H9 (cell line): ENCODE data around the gene SEC24C. TPM values are rescaled to one million over a fixed set of nuclear protein-coding genes. Genes with fewer than 3 reads are reported as not detected.

Experiments used
- DNase-seq: peaks from one replicate; pipeline ENCODE4 v3.0.0-alpha.2; 2017
- H2AFZ ChIP-seq: one replicate; pipeline ENCODE4 v1.6.1; 2013; ENCODE audit warnings: mild to moderate bottlenecking, low read length, control low read depth, moderate library complexity
- H2AK5ac ChIP-seq: 2 replicates; pipeline ENCODE4 v1.6.1; 2013; ENCODE audit warnings: low read length, control low read depth, mixed read lengths; ENCODE audit not compliant: insufficient read length
- H2BK120ac ChIP-seq: one replicate; pipeline ENCODE4 v1.6.1; 2013; ENCODE audit warnings: low read depth, mild to moderate bottlenecking, low read length, control low read depth, inconsistent platforms; ENCODE audit not compliant: poor library complexity, severe bottlenecking
- H2BK12ac ChIP-seq: 2 replicates; pipeline ENCODE4 v1.6.1; 2013; ENCODE audit warnings: low read length, control low read depth, mixed read lengths, low read depth; ENCODE audit not compliant: insufficient read length
- H2BK15ac ChIP-seq: 2 replicates; pipeline ENCODE4 v1.6.1; 2013; ENCODE audit warnings: low read depth, low read length, control low read depth
- H2BK20ac ChIP-seq: one replicate; pipeline ENCODE4 v1.6.1; 2013; ENCODE audit warnings: low read depth, mild to moderate bottlenecking, low read length, control low read depth, inconsistent platforms; ENCODE audit not compliant: poor library complexity, severe bottlenecking
- H2BK5ac ChIP-seq: 2 replicates; pipeline ENCODE4 v1.6.1; 2013; ENCODE audit warnings: low read length, control low read depth, mixed read lengths; ENCODE audit not compliant: insufficient read length
- H3K14ac ChIP-seq: 2 replicates; pipeline ENCODE4 v1.6.1; 2013; ENCODE audit warnings: low read length, control low read depth; ENCODE audit not compliant: insufficient read depth
- H3K18ac ChIP-seq: 2 replicates; pipeline ENCODE4 v1.6.1; 2013; ENCODE audit warnings: low read depth, mild to moderate bottlenecking, mixed read lengths, low read length, control low read depth; ENCODE audit not compliant: insufficient read length
- H3K23ac ChIP-seq: 2 replicates; pipeline ENCODE4 v1.6.1; 2013; ENCODE audit warnings: low read length, control low read depth, mixed read lengths, low read depth; ENCODE audit not compliant: insufficient read length
- H3K23me2 ChIP-seq: 2 replicates; pipeline ENCODE4 v1.6.1; 2013; ENCODE audit warnings: low read depth, mild to moderate bottlenecking, mixed read lengths, low read length, control low read depth; ENCODE audit not compliant: insufficient read length, poor library complexity, severe bottlenecking
- H3K27ac ChIP-seq: 2 replicates; pipeline ENCODE4 v1.5.1; 2013; ENCODE audit warnings: low read length, control low read depth, mixed read lengths, low read depth; ENCODE audit not compliant: insufficient read length
- H3K27me3 ChIP-seq: 2 replicates; pipeline ENCODE4 v1.6.1; 2013; ENCODE audit warnings: low read length, control low read depth, inconsistent platforms; ENCODE audit not compliant: insufficient read depth
- H3K4ac ChIP-seq: 2 replicates; pipeline ENCODE4 v1.6.1; 2013; ENCODE audit warnings: low read depth, mild to moderate bottlenecking, control low read depth, inconsistent platforms, low read length, moderate library complexity
- H3K4me1 ChIP-seq: 2 replicates; pipeline ENCODE4 v1.6.1; 2013; ENCODE audit warnings: low read length, control low read depth, inconsistent platforms; ENCODE audit not compliant: insufficient read depth
- H3K4me2 ChIP-seq: 2 replicates; pipeline ENCODE4 v1.6.1; 2013; ENCODE audit warnings: low read length, control low read depth, mixed read lengths; ENCODE audit not compliant: insufficient read length, insufficient read depth
- H3K56ac ChIP-seq: 2 replicates; pipeline ENCODE4 v1.6.1; 2013; ENCODE audit warnings: low read depth, mild to moderate bottlenecking, mixed read lengths, low read length, control low read depth; ENCODE audit not compliant: insufficient read length
- H3K79me1 ChIP-seq: 2 replicates; pipeline ENCODE4 v1.6.1; 2013; ENCODE audit warnings: low read depth, mild to moderate bottlenecking, moderate library complexity, low read length, control low read depth, inconsistent platforms; ENCODE audit not compliant: insufficient read depth, poor library complexity, severe bottlenecking
- H3K79me2 ChIP-seq: 2 replicates; pipeline ENCODE4 v1.6.1; 2013; ENCODE audit warnings: low read length, control low read depth, inconsistent platforms; ENCODE audit not compliant: insufficient read depth
- H3K9ac ChIP-seq: 2 replicates; pipeline ENCODE4 v1.6.1; 2013; ENCODE audit warnings: low read length, control low read depth, mixed read lengths; ENCODE audit not compliant: insufficient read length; ENCODE audit errors: extremely low read depth
- H3K9me3 ChIP-seq: one replicate; pipeline ENCODE4 v1.6.1; 2013; ENCODE audit warnings: low read depth, low read length, inconsistent platforms; ENCODE audit not compliant: control insufficient read depth
- H3T11ph ChIP-seq: one replicate; pipeline ENCODE4 v1.6.1; 2013; ENCODE audit warnings: mild to moderate bottlenecking, low read length, control low read depth, inconsistent platforms
- H4K20me1 ChIP-seq: one replicate; pipeline ENCODE4 v1.6.1; 2013; ENCODE audit not compliant: control insufficient read depth, insufficient read length, insufficient read depth
- H4K5ac ChIP-seq: 2 replicates; pipeline ENCODE4 v1.6.1; 2013; ENCODE audit warnings: low read depth, mild to moderate bottlenecking, mixed read lengths, low read length, control low read depth; ENCODE audit not compliant: insufficient read length
- H4K8ac ChIP-seq: replicated peaks from 2 replicates; pipeline ENCODE4 v1.6.1; 2013; ENCODE audit warnings: low read length, control low read depth, mixed read lengths, low read depth; ENCODE audit not compliant: insufficient read length
- H4K91ac ChIP-seq: 2 replicates; pipeline ENCODE4 v1.6.1; 2013; ENCODE audit warnings: low read depth, mild to moderate bottlenecking, moderate library complexity, mixed read lengths, low read length, control low read depth; ENCODE audit not compliant: insufficient read length
- H3K27ac Mint-ChIP-seq, 3 experiments: 2 replicates in 2 of 3; 3 replicates in 1 of 3; pipeline ENCODE4 v1.8.0; 2020 to 2021; ENCODE audit warnings: mixed read lengths in 3 of 3, mild to moderate bottlenecking in 1 of 3, moderate library complexity in 1 of 3
- H3K27me3 Mint-ChIP-seq: 2 replicates; pipeline ENCODE4 v1.8.0; 2021; ENCODE audit warnings: low read depth, mild to moderate bottlenecking, moderate library complexity, mixed read lengths
- H3K36me3 Mint-ChIP-seq, 3 experiments: 2 replicates in 2 of 3; 3 replicates in 1 of 3; pipeline ENCODE4 v1.8.0; 2020 to 2021; ENCODE audit warnings: low read depth in 3 of 3, mixed read lengths in 3 of 3; ENCODE audit not compliant: insufficient read depth in 1 of 3
- H3K4me1 Mint-ChIP-seq, 2 experiments: 2 replicates each; pipeline ENCODE4 v1.8.0; 2020; ENCODE audit warnings: mixed read lengths in 2 of 2
- H3K4me3 Mint-ChIP-seq, 2 experiments: 2 replicates in 1 of 2; 3 replicates in 1 of 2; pipeline ENCODE4 v1.8.0; 2020 to 2021; ENCODE audit warnings: mild to moderate bottlenecking in 2 of 2, mixed read lengths in 2 of 2, moderate library complexity in 1 of 2
- H3K9me3 Mint-ChIP-seq, 2 experiments: 2 replicates in 1 of 2; 3 replicates in 1 of 2; pipeline ENCODE4 v1.8.0; 2020; ENCODE audit warnings: mild to moderate bottlenecking in 2 of 2, mixed read lengths in 2 of 2, moderate library complexity in 1 of 2
- WGBS: extraction: QIAGEN DNeasy Blood & Tissue Kit; methylation state at CpG from one replicate; pipeline ENCODE4 v1.1.7; 2013; ENCODE audit warnings: missing lambda C conversion rate, low lambda C conversion rate, mixed read lengths; ENCODE audit not compliant: insufficient read length; ENCODE audit errors: extremely low coverage; 5-methylcytosine and 5-hydroxymethylcytosine counted together
- total RNA-seq: library from RNA; stranded (reverse); gene quantifications from 2 replicates; pipeline ENCODE4 v1.2.1, GENCODE V29; 2021
- TF ChIP-seq, protein P1 (sequence below): fragments of 200-600 bp; sonication (generic); conservative IDR thresholded peaks from 3 replicates; pipeline ENCODE4 v1.8.0; 2021; ENCODE audit warnings: antibody characterized with exemption, mild to moderate bottlenecking

Gene SEC24C
- total RNA-seq, 1 experiment from 2014 or later = 62.4 TPM

DNA sequence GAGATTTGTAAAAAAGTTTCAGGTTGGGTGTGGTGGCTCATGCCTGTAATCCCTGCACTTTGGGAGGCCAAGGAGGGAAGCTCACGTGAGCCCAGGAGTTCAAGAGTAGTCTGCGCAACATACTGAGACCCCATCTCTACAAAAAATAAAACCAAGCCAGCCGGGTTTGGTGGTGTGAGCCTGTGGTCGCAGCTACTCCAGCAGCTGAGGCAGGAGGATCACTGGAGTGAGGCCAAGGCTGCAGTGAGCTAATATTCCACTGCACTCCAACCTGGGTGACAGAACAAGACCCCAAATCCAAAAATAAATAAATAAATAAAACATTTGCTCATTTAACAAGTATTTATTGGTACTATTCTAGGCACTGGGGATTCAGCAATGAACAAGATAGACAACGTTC lies 36.1 kb downstream of the SEC24C start:
- Histone ChIP-seq H3K18ac (no peak overlapping the region), H2BK12ac (no peak overlapping the region), H4K8ac (no peak overlapping the region), H3K14ac (no peak overlapping the region), H2BK15ac (no peak overlapping the region), H3K9ac (no peak overlapping the region), H3K79me1 (peaks cover 11% of the 10 kb centered on the region), H3K79me2 (peaks cover 10% of the 10 kb centered on the region; the same call in 1 of the 2 replicates), H3T11ph (no peak overlapping the region), H2BK5ac (no peak overlapping the region), H3K23ac (no peak overlapping the region), H3K4ac (no peak overlapping the region), H3K23me2 (peaks cover 3% of the 10 kb centered on the region), H3K4me1 (no peaks in the 10 kb centered on the region; the same call in 1 of the 2 replicates), H3K27me3 (no peaks in the 10 kb centered on the region), H4K20me1 (no peaks in the 10 kb centered on the region), H4K91ac (no peak overlapping the region), H3K27ac (no peak overlapping the region), H2BK120ac (no peak overlapping the region), H2AK5ac (no peak overlapping the region), H2AFZ (no peak overlapping the region), H3K4me2 (peak overlapping the region; percentile 99), H4K5ac (no peak overlapping the region), H2BK20ac (no peak overlapping the region), H3K9me3 (no peaks in the 10 kb centered on the region), H3K56ac (no peak overlapping the region)
- Mint-ChIP-seq H3K36me3 (peaks cover 8 to 35% (median 31%) of the 10 kb centered on the region in 3 experiments; a peak in 6 of 7 replicates), H3K27ac (peak overlapping the region in 1 of 3 experiments; percentile 44; a peak in 3 of 7 replicates), H3K9me3 (no peaks in the 10 kb centered on the region), H3K27me3 (no peaks in the 10 kb centered on the region), H3K4me1 (peaks cover 27 to 28% of the 10 kb centered on the region in 2 experiments), H3K4me3 (peak overlapping the region; percentile 99)
- TF ChIP-seq, protein P1, sequence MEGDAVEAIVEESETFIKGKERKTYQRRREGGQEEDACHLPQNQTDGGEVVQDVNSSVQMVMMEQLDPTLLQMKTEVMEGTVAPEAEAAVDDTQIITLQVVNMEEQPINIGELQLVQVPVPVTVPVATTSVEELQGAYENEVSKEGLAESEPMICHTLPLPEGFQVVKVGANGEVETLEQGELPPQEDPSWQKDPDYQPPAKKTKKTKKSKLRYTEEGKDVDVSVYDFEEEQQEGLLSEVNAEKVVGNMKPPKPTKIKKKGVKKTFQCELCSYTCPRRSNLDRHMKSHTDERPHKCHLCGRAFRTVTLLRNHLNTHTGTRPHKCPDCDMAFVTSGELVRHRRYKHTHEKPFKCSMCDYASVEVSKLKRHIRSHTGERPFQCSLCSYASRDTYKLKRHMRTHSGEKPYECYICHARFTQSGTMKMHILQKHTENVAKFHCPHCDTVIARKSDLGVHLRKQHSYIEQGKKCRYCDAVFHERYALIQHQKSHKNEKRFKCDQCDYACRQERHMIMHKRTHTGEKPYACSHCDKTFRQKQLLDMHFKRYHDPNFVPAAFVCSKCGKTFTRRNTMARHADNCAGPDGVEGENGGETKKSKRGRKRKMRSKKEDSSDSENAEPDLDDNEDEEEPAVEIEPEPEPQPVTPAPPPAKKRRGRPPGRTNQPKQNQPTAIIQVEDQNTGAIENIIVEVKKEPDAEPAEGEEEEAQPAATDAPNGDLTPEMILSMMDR = no peak
- WGBS = no CpG with 5 or more reads among the region's 5 CpGs
- no peak for DNase-seq
